DOHH2 (cell line): Measurements from ENCODE around the gene GSTA5.

Source experiments
- CTCF ChIP-seq: fragments of 200-600 bp; sonication (generic); IDR thresholded peaks from one replicate; pipeline ENCODE4 v1.5.1; 2014; ENCODE audit warnings: antibody characterized with exemption, mild to moderate bottlenecking, low read depth, low read length; ENCODE audit not compliant: poor library complexity, severe bottlenecking
- EZH2phosphoT487 ChIP-seq: fragments of 200-600 bp; sonication (generic); IDR thresholded peaks from 2 replicates; pipeline ENCODE4 v1.6.1; 2017; ENCODE audit warnings: borderline replicate concordance, mild to moderate bottlenecking, antibody characterized with exemption, low read length, moderate library complexity, mixed read lengths

DNA sequence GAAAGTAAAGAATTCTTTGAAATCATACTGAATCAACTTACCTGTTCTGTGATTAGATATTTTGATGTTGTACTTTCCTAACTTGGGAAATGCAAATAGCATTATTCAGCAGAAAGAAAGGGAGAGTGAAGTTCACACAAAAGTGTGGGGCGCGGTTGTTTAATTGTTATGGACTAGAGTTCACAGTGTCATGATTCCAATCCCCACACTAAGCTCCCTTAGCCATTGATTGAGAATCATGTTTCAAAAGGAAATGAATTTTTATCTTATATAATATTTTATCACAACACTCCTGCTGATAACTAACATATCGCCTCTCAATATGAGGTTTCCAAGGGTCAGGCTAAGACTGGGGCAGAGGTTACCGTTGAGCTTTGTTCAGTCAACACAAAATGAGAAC is 3.0 kb upstream of the GSTA5 start:
- TF ChIP-seq CTCF (no peak), EZH2phosphoT487 (no peak)
